GM19463 (cell line): ENCODE data around the gene PPDPF.

Experiments
- ATAC-seq: cut with Tn5 transposase; IDR thresholded peaks from one replicate; pipeline ENCODE4 v1.9.1; 2021; ENCODE audit warnings: mild to moderate bottlenecking, moderate library complexity; ENCODE audit not compliant: unreplicated experiment

The PPDPF gene

GRCh38 chr20:63536241-63536977 is 15.8 kb downstream of the PPDPF start:
- ATAC-seq = no peak

GRCh38 chr20:63536997-63537524 is 16.5 kb downstream of the PPDPF start, which contains the start of gene PTK6:
PTK6 (minus strand) TSS chr20:63537376; CDS start chr20:63537314, 62 bp downstream.
- peak; percentile 24 for ATAC-seq

- peak; percentile 89 for ATAC-seq
Measured at GRCh38 chr20:63537525-63538203, 17.1 kb downstream of the PPDPF start.

GRCh38 chr20:63538204-63539091 is 17.9 kb downstream of the PPDPF start:
- no peak for ATAC-seq

GRCh38 chr20:63539092-63539430 is 18.5 kb downstream of the PPDPF start:
- ATAC-seq = no peak

GRCh38 chr20:63539441-63540370 is 19.1 kb downstream of the PPDPF start:
- ATAC-seq = no peak

- no peak for ATAC-seq
Measured at GRCh38 chr20:63540417-63541186, 20.0 kb downstream of the PPDPF start.

- ATAC-seq = no peak
Measured at GRCh38 chr20:63541371-63541770, 20.8 kb downstream of the PPDPF start.

- ATAC-seq = no peak
Measured at GRCh38 chr20:63542031-63542559, 21.5 kb downstream of the PPDPF start.

- ATAC-seq = peak; percentile 40
Measured at GRCh38 chr20:63542696-63543095, 22.1 kb downstream of the PPDPF start.

GRCh38 chr20:63543131-63543530 is 22.6 kb downstream of the PPDPF start:
- no peak for ATAC-seq

- ATAC-seq = no peak
Measured at GRCh38 chr20:63543733-63544132, 23.2 kb downstream of the PPDPF start.

GRCh38 chr20:63544241-63544957 is 23.8 kb downstream of the PPDPF start:
- no peak for ATAC-seq

- ATAC-seq = no peak
Measured at GRCh38 chr20:63544958-63545516, 24.5 kb downstream of the PPDPF start.

GRCh38 chr20:63545814-63546213 is 25.2 kb downstream of the PPDPF start:
- no peak for ATAC-seq

- ATAC-seq = no peak
Measured at GRCh38 chr20:63546256-63546955, 25.8 kb downstream of the PPDPF start.

GRCh38 chr20:63546956-63547724 is 26.6 kb downstream of the PPDPF start:
- no peak for ATAC-seq
